SU-DHL-6 (cell line): ENCODE data around the gene UQCC5.

Experiments used
- H2AFZ ChIP-seq: fragments of 200-600 bp; sonication (generic); 2 replicates; pipeline ENCODE4 v1.6.1; 2014; ENCODE audit warnings: low read depth, mild to moderate bottlenecking, moderate library complexity, mixed read lengths, antibody characterized with exemption, low read length; ENCODE audit not compliant: severe bottlenecking
- H3F3A ChIP-seq: fragments of 200-600 bp; shearing (Covaris generic); 2 replicates; pipeline ENCODE4 v1.6.0; 2016; ENCODE audit warnings: antibody characterized with exemption, mild to moderate bottlenecking; ENCODE audit not compliant: insufficient read depth
- H3K27ac ChIP-seq: fragments of 200-600 bp; sonication (generic); 2 replicates; pipeline ENCODE4 v1.5.1; 2016; ENCODE audit warnings: low read depth, mild to moderate bottlenecking, low read length, moderate library complexity, mixed read lengths
- H3K27me3 ChIP-seq: fragments of 200-600 bp; sonication (generic), shearing (Covaris generic); 2 replicates; pipeline ENCODE4 v1.6.0; 2014; ENCODE audit warnings: mild to moderate bottlenecking, low read length
- H3K36me3 ChIP-seq: fragments of 200-600 bp; sonication (generic); 2 replicates; pipeline ENCODE4 v1.6.1; 2014; ENCODE audit warnings: mild to moderate bottlenecking, low read length, mixed read lengths
- H3K4me2 ChIP-seq: fragments of 300-600, 200-600 bp; shearing (Covaris generic), sonication (generic); 2 replicates; pipeline ENCODE4 v1.6.0; 2014; ENCODE audit warnings: low read length, low read depth, mild to moderate bottlenecking; ENCODE audit not compliant: poor library complexity, severe bottlenecking
- H3K4me3 ChIP-seq: fragments of 200-600 bp; sonication (generic); 2 replicates; pipeline ENCODE4 v1.5.1; 2014; ENCODE audit warnings: antibody characterized with exemption, low read length, mild to moderate bottlenecking, mixed read lengths; ENCODE audit not compliant: insufficient read depth, poor library complexity, severe bottlenecking
- H3K79me2 ChIP-seq: fragments of 200-600 bp; sonication (generic); 2 replicates; pipeline ENCODE4 v1.6.1; 2014; ENCODE audit warnings: mild to moderate bottlenecking, low read length, moderate library complexity; ENCODE audit not compliant: insufficient read depth
- H3K9ac ChIP-seq: fragments of 200-600 bp; sonication (generic); 2 replicates; pipeline ENCODE4 v1.7.0; 2014; ENCODE audit warnings: mild to moderate bottlenecking, low read length
- H3K9me2 ChIP-seq: fragments of 200-600 bp; sonication (generic); replicated peaks from 2 replicates; pipeline ENCODE4 v1.6.1; 2014; ENCODE audit warnings: low read length; ENCODE audit not compliant: insufficient read depth
- H3K9me3 ChIP-seq: fragments of 200-600 bp; sonication (generic); 2 replicates; pipeline ENCODE4 v1.6.1; 2014; ENCODE audit warnings: low read length, mixed read lengths; ENCODE audit not compliant: insufficient read depth
- H4K20me1 ChIP-seq: fragments of 200-600 bp; sonication (generic); 2 replicates; pipeline ENCODE4 v1.6.1; 2014; ENCODE audit warnings: low read depth, mild to moderate bottlenecking, antibody characterized with exemption, low read length, moderate library complexity, mixed read lengths
- CTCF ChIP-seq: fragments of 200-600 bp; sonication (generic); IDR thresholded peaks from one replicate; pipeline ENCODE4 v1.5.1; 2017; ENCODE audit warnings: antibody characterized with exemption, mild to moderate bottlenecking, low read length, moderate library complexity; ENCODE audit not compliant: insufficient read depth, poor library complexity, severe bottlenecking
- EZH2phosphoT487 ChIP-seq: fragments of 200-600 bp; sonication (generic), shearing (Covaris generic); conservative IDR thresholded peaks from 2 replicates; pipeline ENCODE4 v1.6.1; 2018; ENCODE audit warnings: mild to moderate bottlenecking, antibody characterized with exemption, low read length, moderate library complexity, mixed read lengths

The UQCC5 gene

DNA sequence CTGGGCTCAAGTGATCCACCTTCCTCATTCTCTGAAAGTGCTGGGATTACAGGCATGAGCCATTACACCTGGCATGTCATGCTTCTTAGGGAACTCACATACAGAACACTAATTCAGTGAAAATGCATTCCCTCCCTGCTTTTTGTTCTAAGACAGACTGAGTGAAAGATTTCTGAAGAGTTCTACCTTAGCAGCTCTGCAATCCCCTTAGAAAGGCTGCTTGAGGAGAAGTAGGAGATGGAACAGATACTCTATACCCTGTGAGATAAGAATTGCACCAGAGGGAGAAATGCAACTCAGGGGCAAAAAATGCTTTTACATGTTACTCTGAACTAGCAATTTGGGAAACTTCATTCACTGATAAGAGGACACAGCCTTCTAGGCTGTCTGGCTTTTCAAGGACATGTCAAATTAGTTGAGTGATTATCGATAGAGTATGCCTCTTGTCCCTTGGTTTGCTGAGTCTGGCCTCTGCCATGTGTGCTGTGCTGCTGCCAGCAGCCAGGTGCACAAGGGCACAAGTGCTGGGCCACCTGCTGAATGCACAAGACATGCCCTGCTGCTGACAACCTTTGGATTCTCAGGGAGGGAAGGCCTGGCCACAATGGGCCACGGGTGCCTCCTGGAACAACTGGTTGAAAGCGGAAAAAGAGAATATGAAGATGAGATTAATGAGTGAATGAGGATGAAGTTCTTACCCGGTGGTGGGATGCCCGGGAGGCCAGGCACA, 17.8 kb downstream of the UQCC5 start:
- TF ChIP-seq EZH2phosphoT487: no peak
- TF ChIP-seq CTCF: no peak
- Histone ChIP-seq H4K20me1 (no peaks in the 10 kb centered on the region), H3K27me3 (no peaks in the 10 kb centered on the region), H3K4me3 (no peak overlapping the region), H3K79me2 (no peaks in the 10 kb centered on the region), H3K9me2 (no peaks in the 10 kb centered on the region), H3K9ac (no peak overlapping the region), H3K4me2 (no peak overlapping the region), H3F3A (0 out of 2 replicates have a peak, but pooled peaks cover 7% of the 10 kb centered on the region), H3K27ac (no peak overlapping the region), H2AFZ (no peak overlapping the region), H3K9me3 (no peaks in the 10 kb centered on the region), H3K36me3 (peaks cover 13% of the 10 kb centered on the region; the same call in 1 of the 2 replicates)

DNA sequence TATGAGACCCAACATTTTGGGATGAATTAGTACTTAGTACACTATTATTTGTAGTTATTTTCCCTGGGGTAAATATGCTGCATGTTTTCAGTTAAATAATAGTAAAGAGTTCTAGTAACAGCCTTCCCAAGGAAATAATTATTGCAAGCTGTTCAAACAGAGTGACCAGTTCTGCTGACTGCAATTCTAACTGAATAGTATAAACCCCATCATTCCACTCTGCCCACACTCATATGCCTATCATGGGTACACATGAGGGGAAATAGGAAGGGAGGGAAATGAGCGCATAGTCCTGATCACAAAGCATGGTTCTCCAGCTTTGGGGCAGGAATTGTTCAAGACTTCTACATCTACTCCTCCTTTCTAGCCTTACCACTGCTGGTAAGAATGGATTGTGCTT, 18.7 kb downstream of the UQCC5 start:
- no peaks in the 10 kb centered on the region for H3K9me3 ChIP-seq
- H3K4me3 ChIP-seq: no peak overlapping the region
- H3K9ac ChIP-seq: no peak overlapping the region
- H3K27ac ChIP-seq: no peak overlapping the region
- no peak overlapping the region for H3K4me2 ChIP-seq
- H3K9me2 ChIP-seq: no peaks in the 10 kb centered on the region
- TF ChIP-seq EZH2phosphoT487: no peak
- no peak for TF ChIP-seq CTCF
- H3K79me2 ChIP-seq: no peaks in the 10 kb centered on the region
- no peaks in the 10 kb centered on the region for H3K27me3 ChIP-seq
- 0 out of 2 replicates have a peak, but pooled peaks cover 7% of the 10 kb centered on the region for H3F3A ChIP-seq
- H3K36me3 ChIP-seq: peaks cover 14% of the 10 kb centered on the region; the same call in 1 of the 2 replicates
- H4K20me1 ChIP-seq: no peaks in the 10 kb centered on the region
- H2AFZ ChIP-seq: no peak overlapping the region

DNA sequence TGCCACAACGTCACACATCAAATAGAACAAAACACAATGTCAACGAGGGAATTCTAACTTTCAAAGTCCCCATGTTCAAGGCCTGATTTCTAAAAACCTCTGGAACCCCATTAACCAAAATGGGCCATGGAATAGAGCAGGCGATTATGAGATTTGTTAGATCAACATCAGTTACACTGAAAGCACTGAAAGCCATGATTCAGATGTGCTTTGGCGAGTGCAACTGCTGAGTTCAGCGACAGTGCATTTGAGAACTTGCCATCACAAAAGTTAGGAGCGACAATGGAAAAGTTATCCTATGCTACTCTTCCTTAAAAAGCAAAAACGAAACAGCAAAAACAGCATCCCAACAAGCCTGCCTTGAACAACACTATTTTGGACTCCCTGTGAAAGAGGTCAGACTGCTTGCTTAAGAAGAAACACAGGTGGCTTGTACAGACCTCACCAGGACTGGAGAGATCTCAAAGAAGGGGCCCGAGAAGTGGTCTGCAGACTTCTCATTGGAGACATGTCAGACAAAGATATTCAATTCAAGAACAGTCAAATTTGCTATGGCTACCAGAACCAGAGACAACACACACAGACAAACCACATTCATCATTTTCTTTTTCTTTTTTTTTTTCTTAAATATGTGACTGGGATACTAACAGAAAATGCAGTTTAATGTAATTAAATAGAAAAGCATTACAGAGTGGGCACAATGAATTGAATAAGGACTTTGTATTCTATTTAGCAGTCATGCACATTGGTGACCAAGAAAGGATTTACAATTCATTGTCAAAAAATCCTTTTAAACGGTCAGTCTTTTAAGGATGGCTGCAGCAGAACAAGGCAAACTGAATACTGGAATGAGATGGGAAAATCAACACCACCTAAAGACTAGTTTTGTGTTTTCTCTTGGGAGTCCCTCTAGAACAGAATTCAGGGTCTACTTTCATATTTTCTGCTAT, 20.9 kb downstream of the UQCC5 start:
- Histone ChIP-seq H3F3A (0 out of 2 replicates have a peak, but pooled peaks cover 2% of the 10 kb centered on the region), H3K9me3 (no peaks in the 10 kb centered on the region), H3K4me3 (no peak overlapping the region), H3K27ac (no peak overlapping the region), H3K4me2 (no peak overlapping the region), H4K20me1 (no peaks in the 10 kb centered on the region), H3K9me2 (no peaks in the 10 kb centered on the region), H3K36me3 (peaks cover 26% of the 10 kb centered on the region; the same call in 1 of the 2 replicates), H3K27me3 (no peaks in the 10 kb centered on the region), H3K79me2 (no peaks in the 10 kb centered on the region), H2AFZ (no peak overlapping the region), H3K9ac (no peak overlapping the region)
- TF ChIP-seq EZH2phosphoT487 (no peak), CTCF (no peak)
